A549 (cell line): Measurements from ENCODE around the gene ABO.

Experiments used
- CHD2 ChIP-seq: fragments of 150-350 bp; IDR thresholded peaks from 2 replicates; pipeline ENCODE4 v1.6.1; 2014; ENCODE audit warnings: low read length; ENCODE audit not compliant: partially characterized antibody
- EP300 ChIP-seq, 2 experiments: fragments of >200 bp; sonication (Bioruptor Twin); formaldehyde crosslinking; IDR thresholded peaks; 2 replicates in 1 of 2; 3 replicates in 1 of 2; pipeline ENCODE4 v1.6.1; 2016 to 2017
- HOXA7 ChIP-seq: fragments of 250-450 bp; sonication (Bioruptor Pico); IDR thresholded peaks from 2 replicates; pipeline ENCODE4 v1.5.0; 2020; ENCODE audit warnings: mild to moderate bottlenecking, moderate library complexity
- JUN ChIP-seq, 2 experiments: fragments of >200 bp; sonication (Bioruptor Twin); formaldehyde crosslinking; IDR thresholded peaks; 2 replicates in 1 of 2; 3 replicates in 1 of 2; pipeline ENCODE4 v1.6.1; 2016 to 2017
- MYC ChIP-seq: IDR thresholded peaks from 2 replicates; pipeline ENCODE4 v1.6.1; 2012; ENCODE audit warnings: mild to moderate bottlenecking, inconsistent platforms, low read length, improper control_type of control experiment, borderline replicate concordance
- POLR2A ChIP-seq: IDR thresholded peaks from 2 replicates; pipeline ENCODE4 v1.6.1; 2012; ENCODE audit warnings: mild to moderate bottlenecking, low read length
- TF ChIP-seq, protein P1 (sequence below): fragments of 450-650 bp; IDR thresholded peaks from 2 replicates; pipeline ENCODE4 v1.6.1; 2014; ENCODE audit warnings: antibody characterized with exemption
- TF ChIP-seq, protein P2 (sequence below): fragments of >200 bp; sonication (Bioruptor Twin); formaldehyde crosslinking; IDR thresholded peaks from 3 replicates; pipeline ENCODE4 v1.5.1; 2016
- TF ChIP-seq, protein P3 (sequence below): IDR thresholded peaks from 2 replicates; pipeline ENCODE4 v1.6.1; 2012

DNA sequence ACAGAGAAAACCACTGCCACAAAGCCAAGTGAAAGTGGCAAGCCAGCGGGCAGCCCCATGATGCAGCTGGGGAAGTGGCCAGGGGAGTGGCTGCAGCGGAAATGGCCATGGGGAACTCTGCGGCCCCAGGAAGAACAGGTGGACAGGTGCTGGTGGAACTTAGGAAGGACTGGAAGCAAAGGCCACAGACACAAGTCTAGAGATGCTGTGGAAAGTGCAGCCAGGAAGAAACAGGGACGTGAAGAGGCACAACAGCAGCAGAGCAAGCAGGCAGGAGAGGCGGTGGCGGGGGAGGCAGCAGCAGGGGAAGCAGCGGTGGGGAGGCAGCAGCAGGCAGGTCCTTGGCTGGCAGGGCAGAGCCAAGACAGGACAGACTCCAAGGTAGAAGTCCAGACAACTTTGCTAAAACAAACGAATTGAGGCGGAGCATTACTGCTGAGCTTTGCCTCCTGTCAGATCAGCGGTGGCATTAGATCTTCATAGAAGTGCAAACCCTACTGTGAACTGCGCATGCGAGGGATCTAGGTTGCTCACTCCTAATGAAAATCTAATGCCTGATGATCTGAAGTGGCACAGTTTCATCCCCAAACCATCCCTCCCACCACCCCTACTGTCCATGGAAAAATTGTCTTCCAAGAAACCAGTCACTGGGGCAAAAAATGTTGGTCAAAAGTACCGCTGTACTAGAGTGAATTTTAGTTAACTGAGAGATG lies 49.1 kb upstream of the ABO start:
- TF ChIP-seq, protein P1, sequence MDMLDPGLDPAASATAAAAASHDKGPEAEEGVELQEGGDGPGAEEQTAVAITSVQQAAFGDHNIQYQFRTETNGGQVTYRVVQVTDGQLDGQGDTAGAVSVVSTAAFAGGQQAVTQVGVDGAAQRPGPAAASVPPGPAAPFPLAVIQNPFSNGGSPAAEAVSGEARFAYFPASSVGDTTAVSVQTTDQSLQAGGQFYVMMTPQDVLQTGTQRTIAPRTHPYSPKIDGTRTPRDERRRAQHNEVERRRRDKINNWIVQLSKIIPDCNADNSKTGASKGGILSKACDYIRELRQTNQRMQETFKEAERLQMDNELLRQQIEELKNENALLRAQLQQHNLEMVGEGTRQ = no peak
- TF ChIP-seq, protein P2, sequence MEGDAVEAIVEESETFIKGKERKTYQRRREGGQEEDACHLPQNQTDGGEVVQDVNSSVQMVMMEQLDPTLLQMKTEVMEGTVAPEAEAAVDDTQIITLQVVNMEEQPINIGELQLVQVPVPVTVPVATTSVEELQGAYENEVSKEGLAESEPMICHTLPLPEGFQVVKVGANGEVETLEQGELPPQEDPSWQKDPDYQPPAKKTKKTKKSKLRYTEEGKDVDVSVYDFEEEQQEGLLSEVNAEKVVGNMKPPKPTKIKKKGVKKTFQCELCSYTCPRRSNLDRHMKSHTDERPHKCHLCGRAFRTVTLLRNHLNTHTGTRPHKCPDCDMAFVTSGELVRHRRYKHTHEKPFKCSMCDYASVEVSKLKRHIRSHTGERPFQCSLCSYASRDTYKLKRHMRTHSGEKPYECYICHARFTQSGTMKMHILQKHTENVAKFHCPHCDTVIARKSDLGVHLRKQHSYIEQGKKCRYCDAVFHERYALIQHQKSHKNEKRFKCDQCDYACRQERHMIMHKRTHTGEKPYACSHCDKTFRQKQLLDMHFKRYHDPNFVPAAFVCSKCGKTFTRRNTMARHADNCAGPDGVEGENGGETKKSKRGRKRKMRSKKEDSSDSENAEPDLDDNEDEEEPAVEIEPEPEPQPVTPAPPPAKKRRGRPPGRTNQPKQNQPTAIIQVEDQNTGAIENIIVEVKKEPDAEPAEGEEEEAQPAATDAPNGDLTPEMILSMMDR = no peak
- no peak for TF ChIP-seq POLR2A
- TF ChIP-seq, protein P3, sequence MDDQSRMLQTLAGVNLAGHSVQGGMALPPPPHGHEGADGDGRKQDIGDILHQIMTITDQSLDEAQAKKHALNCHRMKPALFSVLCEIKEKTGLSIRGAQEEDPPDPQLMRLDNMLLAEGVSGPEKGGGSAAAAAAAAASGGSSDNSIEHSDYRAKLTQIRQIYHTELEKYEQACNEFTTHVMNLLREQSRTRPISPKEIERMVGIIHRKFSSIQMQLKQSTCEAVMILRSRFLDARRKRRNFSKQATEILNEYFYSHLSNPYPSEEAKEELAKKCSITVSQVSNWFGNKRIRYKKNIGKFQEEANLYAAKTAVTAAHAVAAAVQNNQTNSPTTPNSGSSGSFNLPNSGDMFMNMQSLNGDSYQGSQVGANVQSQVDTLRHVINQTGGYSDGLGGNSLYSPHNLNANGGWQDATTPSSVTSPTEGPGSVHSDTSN = no peak
- no peak for TF ChIP-seq MYC
- no peak for TF ChIP-seq HOXA7 (CRISPR knock-in tag)
- TF ChIP-seq JUN (IDR thresholded peaks at IDR 0.05) = no peak
- TF ChIP-seq EP300 (IDR thresholded peaks at IDR 0.05) = no peak
- TF ChIP-seq CHD2 = no peak
